ENCODE data around the gene KIF26A. TPM values are rescaled to one million over a fixed set of nuclear protein-coding genes. Genes with fewer than 3 reads are reported as not detected.

KIF26A gene
- total and polyA plus RNA-seq, 10 donors, result 0.72 to 21.9 (median 9.2) TPM

- H3K27me3 ChIP-seq (replicated peaks in 1 of 7), result peaks cover 0 to 29% (median 0%) of the 10 kb centered on the region in 7 donors
- WGBS, 5 donors, result 87 to 94% (median 90%) methylated on average over 16 to 24 of the region's 24 CpGs
- no peak overlapping the region for H3K27ac ChIP-seq
- intact Hi-C loops (cut with DNase I; ENCODE audit: low total_unique reads), result no loop called here
- DNase-seq, result no peak
- H3K36me3 ChIP-seq, result no peaks in the 10 kb centered on the region
- TF ChIP-seq POLR2AphosphoS5 (IDR thresholded peaks at IDR 0.05) (no peak), CTCF (IDR thresholded peaks at IDR 0.05 in 8 of 11, conservative IDR thresholded peaks at IDR 0.05 in 3 of 11) (no peak), POLR2A (IDR thresholded peaks at IDR 0.05) (no peak)
- no peak overlapping the region for H3K4me3 ChIP-seq
- H3K9me3 ChIP-seq, result no peaks in the 10 kb centered on the region
- peaks cover 0 to 4% (median 1%) of the 10 kb centered on the region in 6 donors for H3K4me1 ChIP-seq
These were observed 51.4 kb downstream of the KIF26A start for GRCh38 chr14:104189629-104190335.

- H3K9me3 ChIP-seq, result no peaks in the 10 kb centered on the region
- H3K27ac ChIP-seq, result no peak overlapping the region
- no peak overlapping the region for H3K4me3 ChIP-seq
- H3K36me3 ChIP-seq, result no peaks in the 10 kb centered on the region
- 77 to 89% (median 81%) methylated on average over 11 to 12 of the region's 12 CpGs for WGBS, 5 donors
- intact Hi-C loops (cut with DNase I; ENCODE audit: low total_unique reads), result no loop called here
- H3K4me1 ChIP-seq, result no peaks in the 10 kb centered on the region
- no peak for DNase-seq
- H3K27me3 ChIP-seq (replicated peaks in 1 of 7), result peaks cover 0 to 25% (median 0%) of the 10 kb centered on the region in 7 donors
- TF ChIP-seq POLR2AphosphoS5 (IDR thresholded peaks at IDR 0.05), result no peak
- TF ChIP-seq POLR2A (IDR thresholded peaks at IDR 0.05), result no peak
- no peak for TF ChIP-seq CTCF (IDR thresholded peaks at IDR 0.05 in 8 of 11, conservative IDR thresholded peaks at IDR 0.05 in 3 of 11)
These were observed 52.1 kb downstream of the KIF26A start for GRCh38 chr14:104190396-104191000.

DNA sequence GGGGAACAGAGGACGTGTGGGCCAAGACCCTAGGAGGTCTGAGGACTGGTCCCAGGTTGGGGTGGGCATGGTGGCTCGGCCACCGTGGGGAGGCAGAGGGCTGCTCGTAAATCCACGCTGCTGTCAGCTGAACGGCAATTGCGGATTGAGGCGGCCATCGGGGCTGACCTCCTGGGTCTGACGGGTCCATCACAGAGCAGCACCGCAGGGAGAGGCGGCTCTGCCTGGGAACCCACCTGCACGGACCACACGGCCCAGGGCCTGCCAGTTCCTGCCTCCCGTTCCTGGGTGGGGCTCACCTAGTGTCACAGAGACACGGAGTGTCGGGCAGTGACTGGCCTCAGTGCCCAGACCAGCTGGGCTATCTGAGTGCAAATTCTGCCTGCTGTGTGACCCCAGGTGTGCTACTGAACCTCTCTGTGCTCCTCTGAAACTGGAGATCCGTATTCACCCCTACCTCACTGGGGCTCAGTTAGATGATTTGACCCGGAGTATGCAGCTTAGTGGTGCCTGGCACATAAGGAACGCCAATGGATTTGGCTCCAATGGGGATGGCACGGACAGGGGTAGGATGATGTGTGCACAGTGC lies 53.1 kb downstream of the KIF26A start:
- 64 to 81% (median 81%) methylated on average over 8 to 21 of the region's 21 CpGs for WGBS, 5 donors
- H3K4me1 ChIP-seq, result peaks cover 0 to 8% (median 1%) of the 10 kb centered on the region in 6 donors
- peaks cover 0 to 22% (median 0%) of the 10 kb centered on the region in 7 donors for H3K27me3 ChIP-seq (replicated peaks in 1 of 7)
- H3K36me3 ChIP-seq, result no peaks in the 10 kb centered on the region
- H3K4me3 ChIP-seq, result no peak overlapping the region
- no peak for TF ChIP-seq POLR2AphosphoS5 (IDR thresholded peaks at IDR 0.05)
- intact Hi-C loops (cut with DNase I; ENCODE audit: low total_unique reads), result no loop called here
- H3K27ac ChIP-seq, result no peak overlapping the region
- DNase-seq, result no peak
- no peaks in the 10 kb centered on the region for H3K9me3 ChIP-seq

DNA sequence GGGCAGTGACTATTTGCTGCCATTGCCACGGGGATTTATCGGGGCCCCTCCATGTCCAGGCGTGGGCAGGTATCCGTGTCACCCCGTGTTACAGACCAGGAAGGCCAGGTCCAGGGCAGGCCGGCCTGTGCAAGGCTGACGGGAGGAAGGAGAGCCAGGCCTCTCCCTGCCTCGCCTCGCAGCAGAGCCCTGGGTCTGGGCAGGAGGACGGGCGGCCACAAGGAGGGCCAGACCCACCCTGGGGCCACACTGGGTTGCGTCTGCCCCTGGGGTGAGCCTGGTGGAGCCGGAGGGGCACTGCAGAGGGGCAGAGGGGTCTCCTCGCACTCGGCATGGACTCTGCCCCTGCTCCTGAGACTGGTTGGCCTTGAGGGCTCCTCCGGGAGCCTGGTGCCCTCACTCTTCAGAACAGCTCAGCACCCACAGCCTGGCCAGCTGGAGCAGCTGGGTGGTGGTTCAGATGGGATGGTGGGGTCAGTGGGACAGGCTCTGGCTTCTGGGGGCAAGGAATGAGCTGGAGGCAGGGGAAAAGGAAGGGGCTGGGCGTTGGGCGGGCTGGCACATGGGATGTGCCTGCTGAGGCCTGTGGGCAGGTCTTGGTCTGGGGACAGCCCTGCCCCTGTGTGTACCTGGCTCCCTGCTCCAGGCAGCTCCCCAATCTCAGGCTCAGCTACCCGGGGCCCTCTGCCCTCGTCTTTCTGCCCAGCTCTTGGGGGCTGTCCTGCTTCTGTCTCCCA lies 53.9 kb downstream of the KIF26A start:
- Histone ChIP-seq H3K4me1 (peaks cover 0 to 12% (median 5%) of the 10 kb centered on the region in 6 donors), H3K27ac (no peak overlapping the region), H3K36me3 (no peaks in the 10 kb centered on the region), H3K4me3 (no peak overlapping the region), H3K9me3 (no peaks in the 10 kb centered on the region), H3K27me3 (replicated peaks in 1 of 7) (peaks cover 0 to 15% (median 0%) of the 10 kb centered on the region in 7 donors)
- no peak for DNase-seq
- WGBS, 5 donors, result 81 to 90% (median 81%) methylated on average over 5 to 20 of the region's 20 CpGs
- intact Hi-C loops (cut with DNase I; ENCODE audit: low total_unique reads), result no loop called here
- no peak for TF ChIP-seq POLR2A (IDR thresholded peaks at IDR 0.05)
- TF ChIP-seq CTCF (IDR thresholded peaks at IDR 0.05 in 8 of 11, conservative IDR thresholded peaks at IDR 0.05 in 3 of 11), result no peak
- TF ChIP-seq POLR2AphosphoS5 (IDR thresholded peaks at IDR 0.05), result no peak
